ENCODE measurements around the gene COL15A1.

COL15A1 gene

GRCh38 chr9:98964201-98964600, 20.5 kb downstream of the COL15A1 start:
- TF ChIP-seq GATA1 (IDR thresholded peaks at IDR 0.05; ENCODE audit: low read depth, low read length) (no peak), POLR2A (IDR thresholded peaks at IDR 0.05; ENCODE audit: low read length) (no peak)
- no peak for DNase-seq

- DNase-seq = no peak
- no peak for TF ChIP-seq POLR2A (IDR thresholded peaks at IDR 0.05; ENCODE audit: low read length)
Observed at GRCh38 chr9:98964911-98965336, 21.2 kb downstream of the COL15A1 start.

GRCh38 chr9:98966676-98967075, 23.0 kb downstream of the COL15A1 start:
- DNase-seq = no peak
- TF ChIP-seq POLR2A (IDR thresholded peaks at IDR 0.05; ENCODE audit: low read length) = no peak
- TF ChIP-seq GATA1 (IDR thresholded peaks at IDR 0.05; ENCODE audit: low read depth, low read length) = no peak

GRCh38 chr9:98967257-98967656, 23.6 kb downstream of the COL15A1 start:
- DNase-seq = no peak
- no peak for TF ChIP-seq POLR2A (IDR thresholded peaks at IDR 0.05; ENCODE audit: low read length)
- TF ChIP-seq GATA1 (IDR thresholded peaks at IDR 0.05; ENCODE audit: low read depth, low read length) = no peak

GRCh38 chr9:98967680-98968079, 24.0 kb downstream of the COL15A1 start:
- DNase-seq = no peak
- no peak for TF ChIP-seq GATA1 (IDR thresholded peaks at IDR 0.05; ENCODE audit: low read depth, low read length)
- no peak for TF ChIP-seq POLR2A (IDR thresholded peaks at IDR 0.05; ENCODE audit: low read length)

GRCh38 chr9:98968601-98969337, 25.1 kb downstream of the COL15A1 start:
- no peak for DNase-seq
- TF ChIP-seq GATA1 (IDR thresholded peaks at IDR 0.05; ENCODE audit: low read depth, low read length) = no peak
- TF ChIP-seq POLR2A (IDR thresholded peaks at IDR 0.05; ENCODE audit: low read length) = no peak

GRCh38 chr9:98970532-98971041, 26.9 kb downstream of the COL15A1 start:
- no peak for DNase-seq
- no peak for TF ChIP-seq GATA1 (IDR thresholded peaks at IDR 0.05; ENCODE audit: low read depth, low read length)
- TF ChIP-seq POLR2A (IDR thresholded peaks at IDR 0.05; ENCODE audit: low read length) = no peak

- TF ChIP-seq GATA1 (IDR thresholded peaks at IDR 0.05; ENCODE audit: low read depth, low read length) = no peak
- TF ChIP-seq POLR2A (IDR thresholded peaks at IDR 0.05; ENCODE audit: low read length) = no peak
- peak in 1 of 2 experiments; percentile 59 for DNase-seq
Observed at GRCh38 chr9:98971168-98971914, 27.6 kb downstream of the COL15A1 start.

GRCh38 chr9:98971915-98972223, 28.2 kb downstream of the COL15A1 start:
- TF ChIP-seq GATA1 (IDR thresholded peaks at IDR 0.05; ENCODE audit: low read depth, low read length) (no peak), POLR2A (IDR thresholded peaks at IDR 0.05; ENCODE audit: low read length) (no peak)
- DNase-seq = peak; percentile 37 to 59

GRCh38 chr9:98972716-98973115, 29.0 kb downstream of the COL15A1 start:
- no peak for TF ChIP-seq GATA1 (IDR thresholded peaks at IDR 0.05; ENCODE audit: low read depth, low read length)
- DNase-seq = no peak

GRCh38 chr9:98973171-98973570, 29.5 kb downstream of the COL15A1 start:
- DNase-seq = no peak
- TF ChIP-seq GATA1 (IDR thresholded peaks at IDR 0.05; ENCODE audit: low read depth, low read length) (no peak), POLR2A (IDR thresholded peaks at IDR 0.05; ENCODE audit: low read length) (no peak)

- no peak for DNase-seq
- TF ChIP-seq GATA1 (IDR thresholded peaks at IDR 0.05; ENCODE audit: low read depth, low read length) (no peak), POLR2A (IDR thresholded peaks at IDR 0.05; ENCODE audit: low read length) (no peak)
Observed at GRCh38 chr9:98973576-98973975, 29.9 kb downstream of the COL15A1 start.

- DNase-seq = no peak
- TF ChIP-seq POLR2A (IDR thresholded peaks at IDR 0.05; ENCODE audit: low read length) = no peak
- no peak for TF ChIP-seq GATA1 (IDR thresholded peaks at IDR 0.05; ENCODE audit: low read depth, low read length)
Observed at GRCh38 chr9:98974106-98974505, 30.4 kb downstream of the COL15A1 start.

GRCh38 chr9:98974554-98974953, 30.8 kb downstream of the COL15A1 start:
- DNase-seq = no peak
- TF ChIP-seq POLR2A (IDR thresholded peaks at IDR 0.05; ENCODE audit: low read length) (no peak), GATA1 (IDR thresholded peaks at IDR 0.05; ENCODE audit: low read depth, low read length) (no peak)
